NCI-H510A (cell line): ENCODE data around the gene KCMF1.

Experiments
- DNase-seq: peaks from one replicate; lab custom pipeline; 2025; lab: John Stamatoyannopoulos, UW

Gene KCMF1

GRCh38 chr2:84986018-84986417 lies 15.1 kb downstream of the KCMF1 start:
- no peak for DNase-seq

DNA sequence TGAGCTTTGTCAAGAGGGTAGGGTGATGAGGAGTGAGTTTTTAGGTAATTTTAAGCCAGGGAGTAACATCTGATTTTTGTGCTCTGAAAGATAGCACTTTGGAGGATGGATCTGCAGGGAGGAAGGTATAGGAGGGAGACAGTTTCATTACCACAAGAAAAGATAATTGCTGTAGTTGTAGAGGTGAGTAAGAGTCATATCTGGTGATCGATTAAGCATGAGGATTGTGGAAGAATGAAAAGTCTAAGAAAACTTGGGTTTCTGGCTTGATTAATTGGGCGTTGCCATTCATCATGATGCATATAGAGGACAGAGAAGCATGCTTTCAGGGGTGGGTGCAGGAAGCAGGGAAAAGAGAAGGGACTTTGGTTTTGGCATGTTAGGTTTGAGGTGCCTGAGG lies 18.5 kb downstream of the KCMF1 start:
- DNase-seq: no peak

DNA sequence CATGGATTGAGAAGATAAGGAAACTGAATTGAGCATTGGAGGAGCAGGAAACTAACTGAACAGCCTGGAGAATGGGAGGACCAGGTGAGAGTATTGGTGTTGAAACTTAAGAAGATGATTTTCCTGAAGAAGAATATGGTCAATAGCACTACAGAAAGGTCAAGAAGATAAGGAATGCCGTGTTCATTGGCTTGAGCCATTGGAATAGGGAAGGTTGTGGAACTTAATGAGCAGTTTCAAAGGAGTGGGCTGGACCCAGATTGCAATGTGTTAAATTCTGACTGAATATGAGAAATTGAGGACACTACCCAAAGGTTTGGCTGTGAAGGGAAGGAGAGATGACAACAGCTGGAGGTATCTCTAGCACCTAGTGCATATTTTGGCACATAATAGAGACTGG lies 19.0 kb downstream of the KCMF1 start:
- no peak for DNase-seq

GRCh38 chr2:84991404-84992160 lies 20.6 kb downstream of the KCMF1 start:
- DNase-seq: no peak

DNA sequence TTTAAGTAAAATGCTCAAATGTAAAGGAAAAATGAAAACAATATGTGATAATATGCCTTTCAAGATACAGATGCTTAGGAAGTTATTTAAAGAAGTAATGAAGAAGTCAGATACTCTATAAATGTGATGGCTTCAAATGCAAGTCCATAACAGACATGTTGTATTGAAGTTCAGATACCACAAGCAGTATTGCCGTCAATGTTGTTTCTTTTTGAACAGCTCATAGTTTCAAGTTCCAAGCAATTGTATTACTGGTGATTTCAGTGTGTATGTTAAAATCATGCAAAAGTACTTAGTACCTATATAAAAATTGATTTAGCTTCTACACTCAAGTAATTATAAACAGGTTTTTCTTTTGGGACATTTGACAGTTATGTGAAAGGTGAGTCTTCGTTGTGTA lies 24.9 kb downstream of the KCMF1 start:
- no peak for DNase-seq

- DNase-seq: no peak
Observed at GRCh38 chr2:84996909-84997308, 25.9 kb downstream of the KCMF1 start.

GRCh38 chr2:84999553-84999955 lies 28.6 kb downstream of the KCMF1 start:
- DNase-seq: no peak

- DNase-seq: no peak
Observed at GRCh38 chr2:85001595-85001994, 30.6 kb downstream of the KCMF1 start.

DNA sequence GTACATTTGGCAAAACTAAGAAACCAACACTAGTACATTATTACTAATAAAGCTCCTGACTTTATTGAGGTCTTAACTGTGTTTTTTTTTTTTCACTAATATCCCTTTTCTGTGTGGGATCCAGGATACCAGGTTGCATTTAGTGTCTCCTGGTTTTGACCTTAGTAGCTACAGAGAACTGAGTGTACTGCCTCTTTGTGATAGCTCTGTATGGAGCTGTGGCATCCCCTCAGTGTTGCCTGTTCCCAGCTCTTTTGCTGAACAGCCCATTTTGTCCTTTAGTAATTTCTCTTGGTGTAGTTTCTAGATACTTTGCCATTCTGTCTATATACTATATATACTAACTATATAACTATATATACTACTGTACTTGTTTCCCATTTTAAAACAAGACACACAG lies 31.6 kb downstream of the KCMF1 start:
- no peak for DNase-seq

GRCh38 chr2:85008252-85008651 lies 37.3 kb downstream of the KCMF1 start:
- DNase-seq: no peak

GRCh38 chr2:85009019-85009618 lies 38.2 kb downstream of the KCMF1 start:
- DNase-seq: no peak

- DNase-seq: no peak
Observed at GRCh38 chr2:85010404-85010803, 39.4 kb downstream of the KCMF1 start.

DNA sequence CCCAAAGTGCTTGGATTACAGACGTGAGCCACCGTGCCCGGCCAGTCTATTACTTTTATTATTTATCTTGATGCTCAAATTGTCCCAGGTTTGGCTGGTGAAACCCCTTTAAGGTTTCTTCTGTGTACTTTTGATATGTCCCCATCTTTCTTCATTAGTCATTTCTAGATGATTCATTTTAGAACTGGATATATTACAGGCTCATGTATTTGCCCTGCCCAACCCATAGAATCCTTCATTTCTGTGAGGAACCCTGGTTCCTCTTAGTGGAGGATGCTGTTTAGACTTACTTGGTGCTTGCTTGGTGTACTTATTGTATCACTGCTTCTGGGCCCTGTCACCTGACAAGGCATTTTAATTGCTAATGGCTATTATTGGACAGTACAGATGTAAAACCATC lies 40.1 kb downstream of the KCMF1 start:
- DNase-seq: no peak

DNA sequence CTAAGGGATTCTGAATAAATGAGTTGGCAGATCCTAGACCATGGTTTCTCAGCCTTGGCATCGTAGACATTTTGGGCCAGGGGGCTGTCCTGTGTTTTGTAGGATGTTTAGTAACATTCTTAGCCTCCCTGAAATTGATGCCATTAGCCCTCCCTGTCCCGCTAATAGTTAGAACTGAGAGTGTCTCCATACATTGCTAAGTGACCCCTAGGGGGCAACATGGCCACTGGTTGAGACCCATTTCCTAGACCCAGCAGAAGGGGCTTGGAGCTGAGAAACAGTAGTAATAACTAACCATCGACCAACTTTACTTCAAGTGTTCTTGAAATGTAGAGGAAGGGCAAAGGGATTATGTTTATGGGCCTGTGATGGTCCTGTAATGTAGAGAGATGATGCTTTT lies 40.8 kb downstream of the KCMF1 start:
- DNase-seq: no peak

GRCh38 chr2:85012431-85012830 lies 41.5 kb downstream of the KCMF1 start:
- DNase-seq: no peak

- DNase-seq: no peak
Observed at GRCh38 chr2:85012855-85013254, 41.9 kb downstream of the KCMF1 start.

DNA sequence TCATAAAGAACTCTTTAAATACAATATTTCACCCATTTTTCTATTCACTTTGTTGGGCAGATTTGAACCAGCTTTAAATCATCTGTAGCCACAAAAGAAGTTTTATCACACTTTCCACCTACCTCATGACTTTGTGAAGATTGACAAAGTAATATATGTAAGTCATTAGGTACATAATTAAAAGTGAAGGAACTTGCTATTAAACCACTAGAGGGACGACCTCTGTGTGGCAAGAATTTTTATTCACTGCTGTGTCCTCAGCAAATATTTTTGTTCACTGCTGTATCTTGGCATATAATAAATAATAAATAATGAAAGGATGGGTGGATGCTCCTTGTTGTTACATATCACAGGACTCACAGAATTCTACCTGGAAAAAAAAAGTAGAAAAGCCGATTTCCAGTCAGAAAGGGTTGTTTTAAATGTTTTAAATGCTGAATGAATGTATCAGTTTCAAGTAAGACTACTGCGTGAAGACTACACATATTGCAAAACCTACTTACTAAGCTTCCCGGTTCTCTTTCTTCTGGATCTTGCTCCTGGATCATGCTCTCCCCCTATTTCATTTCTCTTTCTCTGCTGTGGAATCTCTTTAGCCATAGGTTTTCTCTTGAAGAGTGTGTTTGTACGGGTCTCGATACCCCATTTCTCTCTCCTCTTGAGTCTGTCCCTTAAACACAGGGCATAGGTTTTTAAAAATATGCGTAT lies 44.8 kb downstream of the KCMF1 start:
- DNase-seq: no peak

- no peak for DNase-seq
Observed at GRCh38 chr2:85016446-85016845, 45.5 kb downstream of the KCMF1 start.

GRCh38 chr2:85017411-85018048 lies 46.6 kb downstream of the KCMF1 start:
- DNase-seq: no peak

GRCh38 chr2:85018049-85018447 lies 47.1 kb downstream of the KCMF1 start:
- no peak for DNase-seq

- no peak for DNase-seq
Observed at GRCh38 chr2:85019121-85019520, 48.2 kb downstream of the KCMF1 start.

- no peak for DNase-seq
Observed at GRCh38 chr2:85022232-85022631, 51.3 kb downstream of the KCMF1 start.
